NT2/D1 (cell line): ENCODE measurements around the gene PDE4B.

Experiments
- SUZ12 ChIP-seq: IDR thresholded peaks from 2 replicates; pipeline ENCODE4 v1.6.1; 2011; ENCODE audit not compliant: insufficient read length, insufficient read depth; ENCODE audit errors: extremely low read depth
- YY1 ChIP-seq: IDR thresholded peaks from 2 replicates; pipeline ENCODE4 v1.6.1; 2011; ENCODE audit not compliant: insufficient read length, insufficient read depth

GRCh38 chr1:66248746-66249145, 456.1 kb downstream of the PDE4B start:
- TF ChIP-seq SUZ12 (no peak), YY1 (no peak)
